Measurements from ENCODE around the gene TIAM1.

DNA sequence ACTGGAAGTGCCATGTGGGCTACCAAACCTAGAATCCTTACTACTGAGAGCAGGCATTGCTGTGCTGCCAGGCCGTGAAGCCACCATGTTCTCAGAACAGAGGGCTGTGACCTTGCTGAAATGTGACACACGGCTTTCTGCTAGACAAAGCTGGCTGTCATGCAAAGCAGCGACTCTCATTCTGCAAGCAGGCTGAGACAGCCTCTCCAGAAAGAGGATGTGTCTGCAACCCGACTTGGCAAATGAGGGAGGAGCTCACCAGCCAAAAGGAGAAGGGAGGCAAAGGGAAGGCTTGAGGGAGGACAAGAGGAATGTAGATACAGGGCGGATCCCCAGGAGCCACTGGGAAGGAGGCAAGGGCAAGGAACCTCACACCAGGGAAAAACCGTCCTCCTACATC, 220.1 kb downstream of the TIAM1 start:
- TF ChIP-seq, protein P1, sequence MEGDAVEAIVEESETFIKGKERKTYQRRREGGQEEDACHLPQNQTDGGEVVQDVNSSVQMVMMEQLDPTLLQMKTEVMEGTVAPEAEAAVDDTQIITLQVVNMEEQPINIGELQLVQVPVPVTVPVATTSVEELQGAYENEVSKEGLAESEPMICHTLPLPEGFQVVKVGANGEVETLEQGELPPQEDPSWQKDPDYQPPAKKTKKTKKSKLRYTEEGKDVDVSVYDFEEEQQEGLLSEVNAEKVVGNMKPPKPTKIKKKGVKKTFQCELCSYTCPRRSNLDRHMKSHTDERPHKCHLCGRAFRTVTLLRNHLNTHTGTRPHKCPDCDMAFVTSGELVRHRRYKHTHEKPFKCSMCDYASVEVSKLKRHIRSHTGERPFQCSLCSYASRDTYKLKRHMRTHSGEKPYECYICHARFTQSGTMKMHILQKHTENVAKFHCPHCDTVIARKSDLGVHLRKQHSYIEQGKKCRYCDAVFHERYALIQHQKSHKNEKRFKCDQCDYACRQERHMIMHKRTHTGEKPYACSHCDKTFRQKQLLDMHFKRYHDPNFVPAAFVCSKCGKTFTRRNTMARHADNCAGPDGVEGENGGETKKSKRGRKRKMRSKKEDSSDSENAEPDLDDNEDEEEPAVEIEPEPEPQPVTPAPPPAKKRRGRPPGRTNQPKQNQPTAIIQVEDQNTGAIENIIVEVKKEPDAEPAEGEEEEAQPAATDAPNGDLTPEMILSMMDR (IDR thresholded peaks at IDR 0.05; ENCODE audit: low read depth, low read length) = no peak
- no peak for TF ChIP-seq EZH2phosphoT487 (IDR thresholded peaks at IDR 0.05; ENCODE audit: low read depth)

Measured in OCI-LY3 (cell line).